Liver (tissue), 5 donors: ENCODE results near the gene AGMAT. TPM values are rescaled to one million over a fixed set of nuclear protein-coding genes. Genes with fewer than 3 reads are reported as not detected.

ENCODE experiments used
- polyA plus RNA-seq, 2 donors: library from polyadenylated mRNA; stranded (reverse) in 1 of 2; unstranded in 1 of 2; fragments of 200-250 nt in 1 of 2; fragments of >200 nt in 1 of 2; fragmentation: Nextera tagmentation in 1 of 2; extraction: Ambion mirVana in 1 of 2; gene quantifications; one replicate each; pipeline versions ENCODE4 v1.2.1 to v1.2.3, GENCODE V29; 2013 to 2015
- small RNA-seq: library from RNA; depleted of rRNA; stranded (forward); fragments of <200 nt; gene quantifications from one replicate; pipeline ENCODE3, GENCODE V24; 2014
- total RNA-seq, 2 donors: library from RNA; depleted of rRNA; stranded (reverse); fragments of >200 nt; gene quantifications; one replicate each; pipeline ENCODE4 v1.2.3, GENCODE V29; 2014
- donor health status: healthy.
- donor health status: healthy.
- donor health status: healthy.

AGMAT gene
- total and polyA plus RNA-seq, 4 donors, result 31.9 to 83.6 (median 40.6) TPM

Small RNA genes lying within 50 kb of the gene (small RNA-seq; reads per million reads assigned to genes)
- gene CD24P1 (not detected), gene RNU7-179P (not detected), gene SCARNA21B (not detected)

Other genes starting within 250 kb of the AGMAT start
- gene EFHD2, start 175.2 kb downstream of the AGMAT start, total RNA-seq, result 10 to 100 TPM; 10.6 to 23.0 TPM
- 10 to 100 TPM in 1 of 2 donors, 1 to 10 TPM in 1; 7.4 to 12.8 TPM for gene EFHD2, start 175.2 kb downstream of the AGMAT start, polyA plus RNA-seq
- not detected for gene CTRC, start 146.6 kb downstream of the AGMAT start, total RNA-seq
- gene CTRC, start 146.6 kb downstream of the AGMAT start, polyA plus RNA-seq, result not detected
- not detected for gene CELA2A, start 128.3 kb downstream of the AGMAT start, total RNA-seq
- gene CELA2A, start 128.3 kb downstream of the AGMAT start, polyA plus RNA-seq, result not detected
- gene CELA2B, start 108.9 kb downstream of the AGMAT start, total RNA-seq, result not detected
- gene CELA2B, start 108.9 kb downstream of the AGMAT start, polyA plus RNA-seq, result not detected
- 1 to 10 TPM; 4.2 to 4.4 TPM for gene CASP9, start 60.8 kb downstream of the AGMAT start, total RNA-seq
- gene CASP9, start 60.8 kb downstream of the AGMAT start, polyA plus RNA-seq, result 1 to 10 TPM; 2.8 to 5.8 TPM
- gene DNAJC16, start 58.2 kb downstream of the AGMAT start, total RNA-seq, result 10 to 100 TPM in 1 of 2 donors, 1 to 10 TPM in 1; 9.2 to 13.1 TPM
- gene DNAJC16, start 58.2 kb downstream of the AGMAT start, polyA plus RNA-seq, result 10 to 100 TPM in 1 of 2 donors, 1 to 10 TPM in 1; 3.3 to 14.2 TPM
- gene DDI2, start 32.4 kb upstream of the AGMAT start, total RNA-seq, result 10 to 100 TPM; 70.8 to 72.5 TPM
- 10 to 100 TPM in 1 of 2 donors, 1 to 10 TPM in 1; 9.5 to 13.1 TPM for gene DDI2, start 32.4 kb upstream of the AGMAT start, polyA plus RNA-seq
- gene PLEKHM2, start 99.3 kb upstream of the AGMAT start, total RNA-seq, result 10 to 100 TPM; 18.9 to 22.6 TPM
- gene PLEKHM2, start 99.3 kb upstream of the AGMAT start, polyA plus RNA-seq, result 10 to 100 TPM in 1 of 2 donors, 1 to 10 TPM in 1; 4.1 to 15.1 TPM
- 1 to 10 TPM in 1 of 2 donors, under 1 TPM in 1; 0.79 to 7.3 TPM for gene SLC25A34, start 151.2 kb upstream of the AGMAT start, total RNA-seq
- gene SLC25A34, start 151.2 kb upstream of the AGMAT start, polyA plus RNA-seq, result 1 to 10 TPM; 1.8 to 3.1 TPM
- 1 to 10 TPM; 5.6 to 5.8 TPM for gene TMEM82, start 157.4 kb upstream of the AGMAT start, total RNA-seq
- 10 to 100 TPM; 20.9 to 26.3 TPM for gene TMEM82, start 157.4 kb upstream of the AGMAT start, polyA plus RNA-seq
- 1 to 10 TPM; 3.6 to 6.4 TPM for gene FBLIM1, start 173.7 kb upstream of the AGMAT start, total RNA-seq
- gene FBLIM1, start 173.7 kb upstream of the AGMAT start, polyA plus RNA-seq, result 1 to 10 TPM; 3.6 to 3.8 TPM
- 1 to 10 TPM in 1 of 2 donors, under 1 TPM in 1; 0.84 to 2.9 TPM for gene UQCRHL, start 222.6 kb upstream of the AGMAT start, total RNA-seq
- gene UQCRHL, start 222.6 kb upstream of the AGMAT start, polyA plus RNA-seq, result 1 to 10 TPM in 1 of 2 donors, under 1 TPM in 1; 0.50 to 1.9 TPM